HCT116 (cell line): Measurements from ENCODE around the gene CDH4.

Experiments
- CTCF ChIP-seq, 3 experiments: fragments of 200-600 bp in 1 of 3; sonication (generic) in 1 of 3; IDR thresholded peaks in 2 of 3; conservative IDR thresholded peaks in 1 of 3; 2 replicates each; pipeline ENCODE4 v1.5.1; 2012 to 2017; ENCODE audit warnings: low read depth in 2 of 3, low read length in 2 of 3, antibody characterized with exemption in 1 of 3, borderline replicate concordance in 1 of 3, control low read depth in 1 of 3, mild to moderate bottlenecking in 1 of 3, mixed read lengths in 1 of 3, mixed run types in 1 of 3, moderate library complexity in 1 of 3; ENCODE audit not compliant: insufficient read depth in 1 of 3
- EZH2 ChIP-seq: fragments of 200-600 bp; sonication (generic); IDR thresholded peaks from 2 replicates; pipeline ENCODE4 v1.6.1; 2017; ENCODE audit warnings: antibody characterized with exemption, mixed run types
- EZH2phosphoT487 ChIP-seq: fragments of 200-600 bp; IDR thresholded peaks from 2 replicates; pipeline ENCODE4 v1.6.1; 2018; ENCODE audit warnings: antibody characterized with exemption, borderline replicate concordance
- JUND ChIP-seq: IDR thresholded peaks from 2 replicates; pipeline ENCODE4 v1.6.1; 2012
- POLR2A ChIP-seq: IDR thresholded peaks from 2 replicates; pipeline ENCODE4 v1.7.0; 2011; ENCODE audit warnings: borderline replicate concordance; ENCODE audit not compliant: insufficient read depth, insufficient read length; ENCODE audit errors: extremely low read depth
- POLR2AphosphoS5 ChIP-seq: IDR thresholded peaks from 2 replicates; pipeline ENCODE4 v1.6.1; 2011; ENCODE audit warnings: mild to moderate bottlenecking, low read depth, low read length, moderate library complexity
- REST ChIP-seq: IDR thresholded peaks from 2 replicates; pipeline ENCODE4 v1.6.1; 2012; ENCODE audit warnings: low read depth
- SP1 ChIP-seq: IDR thresholded peaks from 2 replicates; pipeline ENCODE4 v1.6.1; 2012; ENCODE audit warnings: low read depth
- SRF ChIP-seq: IDR thresholded peaks from 2 replicates; pipeline ENCODE4 v1.6.1; 2012; ENCODE audit warnings: low read depth
- TCF7L2 ChIP-seq: IDR thresholded peaks from 2 replicates; pipeline ENCODE4 v1.7.0; 2011; ENCODE audit warnings: borderline replicate concordance, inconsistent platforms; ENCODE audit not compliant: insufficient read depth, insufficient read length; ENCODE audit errors: extremely low read depth
- ZFX ChIP-seq: fragments of 450-650 bp; IDR thresholded peaks from 2 replicates; pipeline ENCODE4 v1.6.1; 2017
- ZNF274 ChIP-seq: fragments of 200-500 bp; sonication (Bioruptor generic); IDR thresholded peaks from 2 replicates; pipeline ENCODE4 v1.6.1; 2014; ENCODE audit warnings: mild to moderate bottlenecking, low read depth, low read length, inconsistent platforms

- TF ChIP-seq POLR2AphosphoS5: no peak
- TF ChIP-seq POLR2A: no peak
- no peak for TF ChIP-seq REST
- TF ChIP-seq ZFX: no peak
- TF ChIP-seq CTCF (IDR thresholded peaks at IDR 0.05 in 2 of 3, conservative IDR thresholded peaks at IDR 0.05 in 1 of 3; ENCODE audit: borderline replicate concordance in 1 of 3, insufficient read depth in 1 of 3, low read depth in 2 of 3, low read length in 2 of 3): no peak
- no peak for TF ChIP-seq SRF
- no peak for TF ChIP-seq EZH2
- TF ChIP-seq JUND: no peak
- TF ChIP-seq ZNF274: no peak
- TF ChIP-seq TCF7L2: no peak
- no peak for TF ChIP-seq SP1
- no peak for TF ChIP-seq EZH2phosphoT487
Observed at GRCh38 chr20:61512475-61512874, 260.4 kb downstream of the CDH4 start.
